Measurements from ENCODE around the gene S100A7. TPM values are rescaled to one million over a fixed set of nuclear protein-coding genes. Genes with fewer than 3 reads are reported as not detected.

S100A7 gene
- total RNA-seq, 1 donor: not detected

GRCh38 chr1:153478692-153479618 is 18.5 kb upstream of the S100A7 start:
- no peak for TF ChIP-seq CTCF (IDR thresholded peaks at IDR 0.05; ENCODE audit: insufficient read depth, low read length)
- H3K4me3 ChIP-seq (ENCODE audit: low read depth, low read length): no peak overlapping the region
- no peak for DNase-seq (ENCODE audit: low read depth)

- no peak for TF ChIP-seq CTCF (IDR thresholded peaks at IDR 0.05; ENCODE audit: insufficient read depth, low read length)
- DNase-seq (ENCODE audit: low read depth): no peak
- H3K4me3 ChIP-seq (ENCODE audit: low read depth, low read length): no peak overlapping the region
Measured at GRCh38 chr1:153478047-153478691, 17.7 kb upstream of the S100A7 start.

- H3K4me3 ChIP-seq (ENCODE audit: low read depth, low read length): no peak overlapping the region
- DNase-seq (ENCODE audit: low read depth): no peak
- TF ChIP-seq CTCF (IDR thresholded peaks at IDR 0.05; ENCODE audit: insufficient read depth, low read length): no peak
Measured at GRCh38 chr1:153476491-153477093, 16.1 kb upstream of the S100A7 start.

- no peak for DNase-seq (ENCODE audit: low read depth)
- no peak overlapping the region for H3K4me3 ChIP-seq (ENCODE audit: low read depth, low read length)
- TF ChIP-seq CTCF (IDR thresholded peaks at IDR 0.05; ENCODE audit: insufficient read depth, low read length): no peak
Measured at GRCh38 chr1:153475282-153475681, 14.8 kb upstream of the S100A7 start.

- no peak for DNase-seq (ENCODE audit: low read depth)
- no peak for TF ChIP-seq CTCF (IDR thresholded peaks at IDR 0.05; ENCODE audit: insufficient read depth, low read length)
- no peak overlapping the region for H3K4me3 ChIP-seq (ENCODE audit: low read depth, low read length)
Measured at GRCh38 chr1:153474347-153474746, 13.9 kb upstream of the S100A7 start.

GRCh38 chr1:153470707-153471106 is 10.3 kb upstream of the S100A7 start:
- peak; percentile 32 for DNase-seq (ENCODE audit: low read depth)
- H3K4me3 ChIP-seq (ENCODE audit: low read depth, low read length): no peak overlapping the region
- TF ChIP-seq CTCF (IDR thresholded peaks at IDR 0.05; ENCODE audit: insufficient read depth, low read length): no peak

Measured in fibroblast of the aortic adventitia (primary cell).